Nephron (organoid): ENCODE measurements around the gene ACRBP.

Experiments used
- H3K27ac Mint-ChIP-seq, 3 experiments: 2 replicates each; pipeline ENCODE4 v1.8.0; 2020; ENCODE audit warnings: mixed read lengths in 3 of 3, mild to moderate bottlenecking in 2 of 3, moderate library complexity in 1 of 3
- H3K27me3 Mint-ChIP-seq: 2 replicates; pipeline ENCODE4 v1.8.0; 2021; ENCODE audit warnings: low read depth, mild to moderate bottlenecking, moderate library complexity, mixed read lengths
- H3K36me3 Mint-ChIP-seq: 2 replicates; pipeline ENCODE4 v1.8.0; 2020; ENCODE audit warnings: low read depth, mixed read lengths
- H3K4me1 Mint-ChIP-seq: 2 replicates; pipeline ENCODE4 v1.8.0; 2020; ENCODE audit warnings: mixed read lengths
- H3K4me3 Mint-ChIP-seq, 3 experiments: 2 replicates each; pipeline ENCODE4 v1.8.0; 2020; ENCODE audit warnings: mild to moderate bottlenecking in 3 of 3, mixed read lengths in 3 of 3, moderate library complexity in 2 of 3
- H3K9me3 Mint-ChIP-seq: 2 replicates; pipeline ENCODE4 v1.8.0; 2020; ENCODE audit warnings: mixed read lengths
- CTCF ChIP-seq, 3 experiments: fragments of 200-600 bp; sonication (generic); IDR thresholded peaks; one replicate each; pipeline ENCODE4 v1.5.0; 2021; ENCODE audit warnings: antibody characterized with exemption in 3 of 3; ENCODE audit not compliant: unreplicated experiment in 3 of 3

The ACRBP gene

GRCh38 chr12:6608592-6609281 lies 38.5 kb downstream of the ACRBP start:
- no peaks in the 10 kb centered on the region for H3K27me3 Mint-ChIP-seq
- peaks cover 49% of the 10 kb centered on the region for H3K4me1 Mint-ChIP-seq
- H3K27ac Mint-ChIP-seq, result no peak overlapping the region
- H3K4me3 Mint-ChIP-seq, result no peak overlapping the region
- H3K9me3 Mint-ChIP-seq, result no peaks in the 10 kb centered on the region
- no peak for TF ChIP-seq CTCF (IDR thresholded peaks at IDR 0.05; ENCODE audit: unreplicated experiment in 3 of 3)
- peaks cover 18% of the 10 kb centered on the region for H3K36me3 Mint-ChIP-seq

GRCh38 chr12:6607751-6608591 lies 39.3 kb downstream of the ACRBP start:
- Mint-ChIP-seq H3K9me3 (no peaks in the 10 kb centered on the region), H3K4me1 (peaks cover 50% of the 10 kb centered on the region), H3K4me3 (no peak overlapping the region), H3K27ac (no peak overlapping the region), H3K27me3 (no peaks in the 10 kb centered on the region), H3K36me3 (peaks cover 26% of the 10 kb centered on the region)
- TF ChIP-seq CTCF (IDR thresholded peaks at IDR 0.05; ENCODE audit: unreplicated experiment in 3 of 3), result no peak

- no peaks in the 10 kb centered on the region for H3K9me3 Mint-ChIP-seq
- H3K27me3 Mint-ChIP-seq, result no peaks in the 10 kb centered on the region
- peaks cover 53% of the 10 kb centered on the region for H3K4me1 Mint-ChIP-seq
- H3K36me3 Mint-ChIP-seq, result peaks cover 40% of the 10 kb centered on the region
- H3K27ac Mint-ChIP-seq, result peak overlapping the region in 2 of 3 experiments; percentile 88 to 92
- peak overlapping the region in 1 of 3 experiments; percentile 97 for H3K4me3 Mint-ChIP-seq
- no peak for TF ChIP-seq CTCF (IDR thresholded peaks at IDR 0.05; ENCODE audit: unreplicated experiment in 3 of 3)
Observed at GRCh38 chr12:6606331-6607131, 40.7 kb downstream of the ACRBP start.

- peaks cover 49% of the 10 kb centered on the region for H3K36me3 Mint-ChIP-seq
- peak overlapping the region; percentile 88 to 93 (median 92) for H3K27ac Mint-ChIP-seq
- no peaks in the 10 kb centered on the region for H3K27me3 Mint-ChIP-seq
- TF ChIP-seq CTCF (IDR thresholded peaks at IDR 0.05; ENCODE audit: unreplicated experiment in 3 of 3), result no peak
- H3K4me3 Mint-ChIP-seq, result peak overlapping the region in 1 of 3 experiments; percentile 97
- peaks cover 49% of the 10 kb centered on the region for H3K4me1 Mint-ChIP-seq
- H3K9me3 Mint-ChIP-seq, result no peaks in the 10 kb centered on the region
Observed at GRCh38 chr12:6605421-6606330, 41.6 kb downstream of the ACRBP start.
